Trophoblast cell (in vitro differentiated cells and primary cell): ENCODE results near the gene VWA8. TPM values are rescaled to one million over a fixed set of nuclear protein-coding genes. Genes with fewer than 3 reads are reported as not detected.

Experiments
- DNase-seq, 2 donors: peaks; one replicate each; pipeline ENCODE4 v3.0.0-alpha.2; 2016
- H2AFZ ChIP-seq: 2 replicates; pipeline ENCODE4 v1.6.1; 2013; ENCODE audit warnings: low read length, moderate library complexity, mild to moderate bottlenecking; ENCODE audit not compliant: insufficient read depth, poor library complexity
- H2AK5ac ChIP-seq: 2 replicates; pipeline ENCODE4 v1.6.1; 2013; ENCODE audit warnings: mild to moderate bottlenecking, low read length
- H2BK120ac ChIP-seq: 2 replicates; pipeline ENCODE4 v1.6.1; 2013; ENCODE audit warnings: low read length, mild to moderate bottlenecking, moderate library complexity; ENCODE audit not compliant: insufficient read depth, poor library complexity
- H2BK12ac ChIP-seq: 2 replicates; pipeline ENCODE4 v1.6.1; 2013; ENCODE audit warnings: mild to moderate bottlenecking, low read length, moderate library complexity
- H2BK5ac ChIP-seq: 2 replicates; pipeline ENCODE4 v1.6.1; 2013; ENCODE audit warnings: low read length, low read depth, moderate library complexity, mild to moderate bottlenecking; ENCODE audit not compliant: poor library complexity
- H3K14ac ChIP-seq: 2 replicates; pipeline ENCODE4 v1.6.1; 2013; ENCODE audit warnings: mild to moderate bottlenecking, low read length
- H3K18ac ChIP-seq: 2 replicates; pipeline ENCODE4 v1.6.1; 2013; ENCODE audit warnings: mild to moderate bottlenecking, low read length
- H3K23ac ChIP-seq: 2 replicates; pipeline ENCODE4 v1.6.1; 2013; ENCODE audit warnings: low read length
- H3K27ac ChIP-seq: 2 replicates; pipeline ENCODE4 v1.5.1; 2013; ENCODE audit warnings: low read depth, mild to moderate bottlenecking, inconsistent platforms, low read length, moderate library complexity
- H3K27me3 ChIP-seq: 2 replicates; pipeline ENCODE4 v1.6.1; 2013; ENCODE audit warnings: inconsistent platforms, mild to moderate bottlenecking, low read length, moderate library complexity; ENCODE audit not compliant: insufficient read depth
- H3K36me3 ChIP-seq, 2 experiments: 1 replicate in 1 of 2; 2 replicates in 1 of 2; pipeline ENCODE4 v1.6.1; 2013; ENCODE audit warnings: low read length in 2 of 2, mild to moderate bottlenecking in 2 of 2, moderate library complexity in 1 of 2; ENCODE audit not compliant: insufficient read depth in 2 of 2, control insufficient read depth in 1 of 2
- H3K4ac ChIP-seq: 2 replicates; pipeline ENCODE4 v1.6.1; 2013; ENCODE audit warnings: low read depth, mild to moderate bottlenecking, low read length, moderate library complexity
- H3K4me1 ChIP-seq, 2 experiments: 1 replicate in 1 of 2; 2 replicates in 1 of 2; pipeline ENCODE4 v1.6.1; 2013; ENCODE audit warnings: low read length in 2 of 2, mild to moderate bottlenecking in 2 of 2, moderate library complexity in 1 of 2; ENCODE audit not compliant: insufficient read depth in 2 of 2, control insufficient read depth in 1 of 2
- H3K4me2 ChIP-seq: 2 replicates; pipeline ENCODE4 v1.6.1; 2013; ENCODE audit warnings: inconsistent platforms, mild to moderate bottlenecking, low read length, moderate library complexity
- H3K4me3 ChIP-seq: 2 replicates; pipeline ENCODE4 v1.5.1; 2013; ENCODE audit warnings: mild to moderate bottlenecking, low read depth, low read length, inconsistent platforms
- H3K79me1 ChIP-seq: one replicate; pipeline ENCODE4 v1.6.1; 2013; ENCODE audit warnings: low read length
- H3K79me2 ChIP-seq: 2 replicates; pipeline ENCODE4 v1.6.1; 2013; ENCODE audit warnings: low read length, mild to moderate bottlenecking; ENCODE audit not compliant: control insufficient read depth, insufficient read depth, poor library complexity
- H3K9ac ChIP-seq: 2 replicates; pipeline ENCODE4 v1.6.1; 2013; ENCODE audit warnings: mild to moderate bottlenecking, low read length
- H3K9me3 ChIP-seq: 2 replicates; pipeline ENCODE4 v1.6.1; 2013; ENCODE audit warnings: low read depth, mild to moderate bottlenecking, control low read depth, inconsistent platforms, low read length; ENCODE audit not compliant: insufficient read depth
- H4K12ac ChIP-seq: 2 replicates; pipeline ENCODE4 v1.6.1; 2013; ENCODE audit warnings: low read depth, mild to moderate bottlenecking, low read length, moderate library complexity
- H4K8ac ChIP-seq: 2 replicates; pipeline ENCODE4 v1.6.1; 2013; ENCODE audit warnings: low read depth, mild to moderate bottlenecking, low read length, moderate library complexity
- H4K91ac ChIP-seq: one replicate; pipeline ENCODE4 v1.6.1; 2013; ENCODE audit warnings: low read depth, mild to moderate bottlenecking, low read length, moderate library complexity
- WGBS: extraction: QIAGEN DNeasy Blood & Tissue Kit; methylation state at CpG from one replicate; pipeline ENCODE4 v1.1.7; 2013; ENCODE audit warnings: missing lambda C conversion rate; ENCODE audit not compliant: insufficient read length, insufficient coverage; ENCODE audit errors: extremely low coverage; 5-methylcytosine and 5-hydroxymethylcytosine counted together
- polyA plus RNA-seq: library from polyadenylated mRNA; stranded (reverse); fragments of 200-250 nt; gene quantifications from 2 replicates; pipeline ENCODE4 v1.2.3, GENCODE V29; 2013

VWA8 gene
- polyA plus RNA-seq: 4.2 and 4.9 TPM in 2 replicates

- Histone ChIP-seq H2BK5ac (peak within 1 kb of the TSS; percentile 71), H3K4me2 (peak within 1 kb of the TSS; percentile 97), H3K79me2 (peaks cover 6% of the 10 kb centered on the region), H3K4me3 (peak within 1 kb of the TSS; percentile 97), H4K91ac (peak within 1 kb of the TSS; percentile 82), H3K9me3 (peaks cover 2% of the 10 kb centered on the region), H2BK120ac (peak within 1 kb of the TSS; percentile 70), H4K12ac (peak within 1 kb of the TSS; percentile 85), H3K9ac (peak within 1 kb of the TSS; percentile 88), H3K79me1 (peaks cover 8% of the 10 kb centered on the region), H3K4ac (peak within 1 kb of the TSS; percentile 42), H2AFZ (peak within 1 kb of the TSS; percentile 98), H2AK5ac (no peak within 1 kb of the TSS), H3K23ac (no peak within 1 kb of the TSS), H3K36me3 (no peaks in the 10 kb centered on the region), H3K27me3 (no peaks in the 10 kb centered on the region), H3K18ac (peak within 1 kb of the TSS; percentile 90), H3K4me1 (peaks cover 0 to 2% of the 10 kb centered on the region in 2 experiments), H2BK12ac (no peak within 1 kb of the TSS), H4K8ac (peak within 1 kb of the TSS; percentile 98), H3K14ac (peak within 1 kb of the TSS; percentile 86), H3K27ac (no peak within 1 kb of the TSS)
- no CpG with 5 or more reads among the region's 83 CpGs for WGBS
- DNase-seq: peak; percentile 72 to 81
These were observed at the start of gene VWA8 for GRCh38 chr13:41960637-41961465. VWA8 (minus strand) TSS chr13:41961109; CDS start chr13:41961015, 94 bp downstream.

GRCh38 chr13:42009057-42009456 lies 48.1 kb upstream of the VWA8 start:
- Histone ChIP-seq H3K27me3 (no peaks in the 10 kb centered on the region), H3K27ac (no peak overlapping the region), H2BK12ac (no peak overlapping the region), H4K8ac (no peak overlapping the region), H3K79me2 (no peaks in the 10 kb centered on the region), H3K18ac (no peak overlapping the region), H3K36me3 (no peaks in the 10 kb centered on the region), H3K4ac (no peak overlapping the region), H4K12ac (no peak overlapping the region), H3K4me3 (no peak overlapping the region), H3K4me2 (no peak overlapping the region), H3K23ac (no peak overlapping the region), H3K9me3 (peaks cover 1% of the 10 kb centered on the region), H2AK5ac (no peak overlapping the region), H2BK120ac (no peak overlapping the region), H3K79me1 (no peaks in the 10 kb centered on the region), H2BK5ac (no peak overlapping the region), H3K9ac (no peak overlapping the region), H4K91ac (no peak overlapping the region), H3K14ac (no peak overlapping the region), H3K4me1 (peaks cover 0 to 5% of the 10 kb centered on the region in 2 experiments), H2AFZ (no peak overlapping the region)
- no peak for DNase-seq
- WGBS: no CpG with 5 or more reads among the region's 4 CpGs

GRCh38 chr13:42007844-42008243 lies 46.9 kb upstream of the VWA8 start:
- no peaks in the 10 kb centered on the region for H3K79me2 ChIP-seq
- no peak overlapping the region for H2BK5ac ChIP-seq
- H3K27me3 ChIP-seq: no peaks in the 10 kb centered on the region
- no peak overlapping the region for H3K27ac ChIP-seq
- no peak overlapping the region for H2AFZ ChIP-seq
- peaks cover 1% of the 10 kb centered on the region for H3K9me3 ChIP-seq
- H2BK12ac ChIP-seq: no peak overlapping the region
- no CpG with 5 or more reads among the region's 1 CpG for WGBS
- H2AK5ac ChIP-seq: no peak overlapping the region
- no peak overlapping the region for H4K8ac ChIP-seq
- H3K23ac ChIP-seq: no peak overlapping the region
- H4K12ac ChIP-seq: no peak overlapping the region
- no peak overlapping the region for H3K4me2 ChIP-seq
- no peak overlapping the region for H3K14ac ChIP-seq
- no peak overlapping the region for H3K4me3 ChIP-seq
- no peaks in the 10 kb centered on the region for H3K36me3 ChIP-seq
- DNase-seq: no peak
- no peak overlapping the region for H3K9ac ChIP-seq
- no peak overlapping the region for H2BK120ac ChIP-seq
- H3K79me1 ChIP-seq: no peaks in the 10 kb centered on the region
- H3K4me1 ChIP-seq: peaks cover 0 to 5% of the 10 kb centered on the region in 2 experiments
- H3K4ac ChIP-seq: no peak overlapping the region
- no peak overlapping the region for H3K18ac ChIP-seq
- H4K91ac ChIP-seq: no peak overlapping the region

GRCh38 chr13:42002066-42002465 lies 41.2 kb upstream of the VWA8 start:
- Histone ChIP-seq H3K4ac (no peak overlapping the region), H3K36me3 (no peaks in the 10 kb centered on the region), H2BK5ac (no peak overlapping the region), H2BK12ac (no peak overlapping the region), H3K27ac (no peak overlapping the region), H3K14ac (no peak overlapping the region), H3K79me1 (no peaks in the 10 kb centered on the region), H3K4me2 (no peak overlapping the region), H3K23ac (no peak overlapping the region), H2AFZ (no peak overlapping the region), H3K4me1 (no peaks in the 10 kb centered on the region), H3K9ac (no peak overlapping the region), H4K8ac (no peak overlapping the region), H3K27me3 (no peaks in the 10 kb centered on the region), H4K91ac (no peak overlapping the region), H3K9me3 (no peaks in the 10 kb centered on the region), H3K18ac (no peak overlapping the region), H2AK5ac (no peak overlapping the region), H4K12ac (no peak overlapping the region), H2BK120ac (no peak overlapping the region), H3K79me2 (no peaks in the 10 kb centered on the region), H3K4me3 (no peak overlapping the region)
- DNase-seq: no peak
- no CpG with 5 or more reads among the region's 2 CpGs for WGBS
